K562 (cell line): ENCODE results near the gene KCNK1.

ENCODE experiments used
- BMI1 ChIP-seq: fragments of 150-350 bp; IDR thresholded peaks from 2 replicates; pipeline ENCODE4 v1.6.1; 2014; ENCODE audit warnings: low read length
- CBFA2T2 ChIP-seq: fragments of 450-650 bp; conservative IDR thresholded peaks from 2 replicates; pipeline ENCODE4 v1.6.1; 2017; ENCODE audit warnings: mild to moderate bottlenecking
- EP300 ChIP-seq: IDR thresholded peaks from 2 replicates; pipeline ENCODE4 v1.6.1; 2012; ENCODE audit warnings: low read length, improper control_type of control experiment
- MYC ChIP-seq, 2 experiments: fragments of 250-450 bp in 1 of 2; sonication (Bioruptor Pico) in 1 of 2; IDR thresholded peaks; 2 replicates each; pipeline versions ENCODE4 v1.5.1 to v1.6.1; 2012 to 2021; ENCODE audit warnings: low read depth in 2 of 2, borderline replicate concordance in 1 of 2, improper control_type of control experiment in 1 of 2, low read length in 1 of 2, mild to moderate bottlenecking in 1 of 2, moderate library complexity in 1 of 2
- NR3C1 ChIP-seq: sonication (generic); formaldehyde crosslinking; IDR thresholded peaks from 2 replicates; pipeline ENCODE4 v1.8.1; 2022; ENCODE audit warnings: missing genetic modification reagents
- RAD21 ChIP-seq, 2 experiments: fragments of 250-450 bp in 1 of 2; fragments of 450-650 bp in 1 of 2; sonication (Bioruptor Pico) in 1 of 2; formaldehyde crosslinking in 1 of 2; IDR thresholded peaks in 1 of 2; conservative IDR thresholded peaks in 1 of 2; 2 replicates each; pipeline versions ENCODE4 v1.4.0 to v1.8.0; 2020 to 2022; ENCODE audit warnings: mild to moderate bottlenecking in 2 of 2, moderate library complexity in 1 of 2
- ZNF436 ChIP-seq: fragments of 250-450, 450-650 bp; sonication (Bioruptor Pico); formaldehyde crosslinking; IDR thresholded peaks from 2 replicates; pipeline ENCODE4 v1.7.0; 2020; ENCODE audit warnings: mild to moderate bottlenecking
- TF ChIP-seq, protein P1 (sequence below): fragments of 450-650 bp; IDR thresholded peaks from 2 replicates; pipeline ENCODE4 v1.6.1; 2017; ENCODE audit warnings: mild to moderate bottlenecking, moderate library complexity

DNA sequence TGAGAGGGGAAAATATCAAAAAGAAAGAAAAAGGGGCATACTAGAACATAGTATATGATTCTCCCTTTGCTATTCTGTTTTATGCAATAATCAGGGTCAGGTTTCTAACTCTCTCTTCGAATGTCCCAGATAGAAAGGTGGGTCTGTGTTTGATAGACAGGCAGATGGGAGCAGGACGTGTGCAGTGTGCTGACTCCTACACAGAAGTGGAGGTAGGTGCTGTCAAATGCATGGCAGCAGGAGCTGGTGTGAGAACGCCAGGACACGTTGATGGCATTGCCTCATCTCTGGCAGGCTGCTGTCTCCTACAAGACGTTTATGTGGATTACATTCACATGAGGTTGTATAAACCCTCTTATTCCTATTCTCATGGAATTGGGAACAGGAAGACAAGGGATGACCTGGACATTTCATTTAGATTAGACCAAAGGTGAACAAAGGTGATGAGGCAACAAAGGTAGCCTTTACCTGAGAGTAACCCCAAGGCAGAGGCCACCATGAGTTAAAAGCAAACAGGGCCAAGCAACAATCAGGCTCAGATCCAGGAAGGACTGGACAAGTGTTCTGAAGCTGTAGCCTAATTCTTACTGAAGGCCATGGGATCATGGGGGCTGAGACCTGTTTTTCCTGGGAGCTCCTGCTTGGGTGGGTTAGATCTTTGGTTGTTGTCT is 37.8 kb downstream of the KCNK1 start:
- no peak for TF ChIP-seq CBFA2T2
- TF ChIP-seq BMI1, result no peak
- TF ChIP-seq, protein P1, sequence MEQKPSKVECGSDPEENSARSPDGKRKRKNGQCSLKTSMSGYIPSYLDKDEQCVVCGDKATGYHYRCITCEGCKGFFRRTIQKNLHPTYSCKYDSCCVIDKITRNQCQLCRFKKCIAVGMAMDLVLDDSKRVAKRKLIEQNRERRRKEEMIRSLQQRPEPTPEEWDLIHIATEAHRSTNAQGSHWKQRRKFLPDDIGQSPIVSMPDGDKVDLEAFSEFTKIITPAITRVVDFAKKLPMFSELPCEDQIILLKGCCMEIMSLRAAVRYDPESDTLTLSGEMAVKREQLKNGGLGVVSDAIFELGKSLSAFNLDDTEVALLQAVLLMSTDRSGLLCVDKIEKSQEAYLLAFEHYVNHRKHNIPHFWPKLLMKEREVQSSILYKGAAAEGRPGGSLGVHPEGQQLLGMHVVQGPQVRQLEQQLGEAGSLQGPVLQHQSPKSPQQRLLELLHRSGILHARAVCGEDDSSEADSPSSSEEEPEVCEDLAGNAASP, result no peak
- TF ChIP-seq MYC (IDR thresholded peaks at IDR 0.05; ENCODE audit: low read depth, low read length), result no peak
- no peak for TF ChIP-seq MYC (CRISPR knock-in tag; IDR thresholded peaks at IDR 0.05; ENCODE audit: borderline replicate concordance, low read depth)
- TF ChIP-seq EP300, result no peak
- no peak for TF ChIP-seq ZNF436 (CRISPR knock-in tag)
- no peak for TF ChIP-seq NR3C1 (CRISPR knock-in tag)
- TF ChIP-seq RAD21 (CRISPR knock-in tag; conservative IDR thresholded peaks at IDR 0.05 in 1 of 2, IDR thresholded peaks at IDR 0.05 in 1 of 2), result no peak
